ENCODE measurements around the gene PNPLA6. TPM values are rescaled to one million over a fixed set of nuclear protein-coding genes. Genes with fewer than 3 reads are reported as not detected.

Gene PNPLA6
- total and polyA plus RNA-seq, 10 of the 15 experiments (the other 5 are each of a cell fraction or from before 2014, with no cell fraction given), result 0.95 to 105 (median 40.0) TPM

GRCh38 chr19:7579182-7579581 lies 43.7 kb downstream of the PNPLA6 start:
- H3K4me2 ChIP-seq (ENCODE audit: control insufficient read depth, insufficient read depth), result no peak overlapping the region
- H3K27ac ChIP-seq (ENCODE audit: control insufficient read depth, insufficient read depth), result no peak overlapping the region
- CTCF ChIA-PET, result interaction anchor here (0.8 kb wide), 1 partner anchor 11 kb away, joined by 4 read pairs; no protein-coding TSS in a partner anchor
- no peaks in the 10 kb centered on the region for H4K20me1 ChIP-seq (ENCODE audit: control insufficient read depth, insufficient read depth)
- in situ Hi-C loops (cut with MboI) (no loop called here), intact Hi-C loops (cut with micrococcal nuclease; ENCODE audit: unreplicated experiment) (no loop called here)
- no peaks in the 10 kb centered on the region for H3K36me3 ChIP-seq (ENCODE audit: control insufficient read depth in 2 of 2, insufficient read depth in 2 of 2, low read length in 1 of 2)
- DNase-seq (ENCODE audit: low read depth, low spot score) (no peak), FAIRE-seq (no peak), ATAC-seq (no peak)
- SMC1A ChIA-PET (ENCODE audit: uncharacterized antibody, unreplicated experiment), result interaction anchor here (1.0 kb wide), 1 partner anchor 11 kb away, joined by 4 read pairs; no protein-coding TSS in a partner anchor
- POLR2A ChIA-PET, result no interaction called here
- H3K9ac ChIP-seq (ENCODE audit: control insufficient read depth, insufficient read depth, low read length), result no peak overlapping the region
- RAD21 ChIA-PET (ENCODE audit: unreplicated experiment), result no interaction called here
- H3K27me3 ChIP-seq (replicated peaks in 1 of 2; ENCODE audit: control insufficient read depth in 2 of 2, insufficient read depth in 2 of 2, low read length in 1 of 2), result no peaks in the 10 kb centered on the region
- TF ChIP-seq PAX8 (IDR thresholded peaks at IDR 0.05), result no peak
- no TSS peak for BruUV-seq (replicated peaks)
- no peaks in the 10 kb centered on the region for H3K79me2 ChIP-seq (ENCODE audit: control insufficient read depth, insufficient read depth, low read length)
- H3K4me1 ChIP-seq (ENCODE audit: control insufficient read depth, insufficient read depth, low read length), result no peaks in the 10 kb centered on the region
- WGBS (ENCODE audit: insufficient coverage, insufficient replicate concordance, low lambda C conversion rate, missing lambda C conversion rate), result 85% methylated on average over 6 of the region's 6 CpGs
- no peaks in the 10 kb centered on the region for H3K9me3 ChIP-seq (replicated peaks; ENCODE audit: control insufficient read depth, insufficient read depth, low read length)
- no peak overlapping the region for H2AFZ ChIP-seq (ENCODE audit: control insufficient read depth, low read depth, low read length)
- no peak overlapping the region for H3K4me3 ChIP-seq

DNA sequence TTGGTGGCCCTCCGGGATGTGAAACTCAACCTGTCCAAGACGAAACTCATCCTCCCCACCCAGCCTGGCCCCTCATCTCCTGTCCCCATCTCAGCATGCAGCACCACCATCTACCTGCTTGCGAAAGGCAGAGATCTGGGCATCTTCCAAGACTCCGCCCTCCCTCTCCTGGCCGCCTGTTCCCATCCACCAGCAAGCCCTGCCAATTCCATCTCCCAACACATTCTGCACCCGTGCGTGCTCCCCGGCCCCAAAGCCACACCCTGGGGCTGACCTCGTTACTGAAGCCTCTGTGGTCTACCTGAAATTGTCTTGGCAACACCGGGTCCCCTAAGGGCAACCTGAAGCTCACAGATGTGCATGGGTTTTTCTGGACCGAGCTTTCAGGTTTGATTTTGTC lies 46.9 kb downstream of the PNPLA6 start:
- H3K36me3 ChIP-seq (ENCODE audit: control insufficient read depth in 2 of 2, insufficient read depth in 2 of 2, low read length in 1 of 2), result no peaks in the 10 kb centered on the region
- H3K79me2 ChIP-seq (ENCODE audit: control insufficient read depth, insufficient read depth, low read length), result no peaks in the 10 kb centered on the region
- no peak overlapping the region for H3K9ac ChIP-seq (ENCODE audit: control insufficient read depth, insufficient read depth, low read length)
- H3K27me3 ChIP-seq (replicated peaks in 1 of 2; ENCODE audit: control insufficient read depth in 2 of 2, insufficient read depth in 2 of 2, low read length in 1 of 2), result no peaks in the 10 kb centered on the region
- POLR2A ChIA-PET, result interaction anchor here (0.6 kb wide), 1 partner anchor 1266 kb away, joined by 3 read pairs; no protein-coding TSS in a partner anchor
- RAD21 ChIA-PET (ENCODE audit: unreplicated experiment), result interaction anchor here (0.6 to 1.4 kb wide), 2 partner anchors 23 to 190 kb away, joined by 3 to 5 read pairs; no protein-coding TSS in a partner anchor
- ATAC-seq (no peak), FAIRE-seq (no peak), DNase-seq (ENCODE audit: low read depth, low spot score) (no peak)
- no peaks in the 10 kb centered on the region for H3K4me1 ChIP-seq (ENCODE audit: control insufficient read depth, insufficient read depth, low read length)
- H3K9me3 ChIP-seq (replicated peaks; ENCODE audit: control insufficient read depth, insufficient read depth, low read length), result no peaks in the 10 kb centered on the region
- in situ Hi-C loops (cut with MboI), result no loop called here
- CTCF ChIA-PET, result interaction anchor here (2.3 kb wide), 1 partner anchor 14 kb away, joined by 5 read pairs; no protein-coding TSS in a partner anchor
- intact Hi-C loops (cut with micrococcal nuclease; ENCODE audit: unreplicated experiment), result no loop called here
- no peak overlapping the region for H2AFZ ChIP-seq (ENCODE audit: control insufficient read depth, low read depth, low read length)
- no TSS peak for BruUV-seq (replicated peaks)
- 27% methylated on average over 11 of the region's 11 CpGs for WGBS (ENCODE audit: insufficient coverage, insufficient replicate concordance, low lambda C conversion rate, missing lambda C conversion rate)
- H3K4me3 ChIP-seq, result no peak overlapping the region
- no peak overlapping the region for H3K27ac ChIP-seq (ENCODE audit: control insufficient read depth, insufficient read depth)
- H4K20me1 ChIP-seq (ENCODE audit: control insufficient read depth, insufficient read depth), result no peaks in the 10 kb centered on the region
- SMC1A ChIA-PET (ENCODE audit: uncharacterized antibody, unreplicated experiment), result interaction anchor here (0.6 to 1.0 kb wide), 2 partner anchors 14 to 186 kb away, joined by 3 read pairs; no protein-coding TSS in a partner anchor
- H3K4me2 ChIP-seq (ENCODE audit: control insufficient read depth, insufficient read depth), result no peak overlapping the region
- TF ChIP-seq, protein P1, sequence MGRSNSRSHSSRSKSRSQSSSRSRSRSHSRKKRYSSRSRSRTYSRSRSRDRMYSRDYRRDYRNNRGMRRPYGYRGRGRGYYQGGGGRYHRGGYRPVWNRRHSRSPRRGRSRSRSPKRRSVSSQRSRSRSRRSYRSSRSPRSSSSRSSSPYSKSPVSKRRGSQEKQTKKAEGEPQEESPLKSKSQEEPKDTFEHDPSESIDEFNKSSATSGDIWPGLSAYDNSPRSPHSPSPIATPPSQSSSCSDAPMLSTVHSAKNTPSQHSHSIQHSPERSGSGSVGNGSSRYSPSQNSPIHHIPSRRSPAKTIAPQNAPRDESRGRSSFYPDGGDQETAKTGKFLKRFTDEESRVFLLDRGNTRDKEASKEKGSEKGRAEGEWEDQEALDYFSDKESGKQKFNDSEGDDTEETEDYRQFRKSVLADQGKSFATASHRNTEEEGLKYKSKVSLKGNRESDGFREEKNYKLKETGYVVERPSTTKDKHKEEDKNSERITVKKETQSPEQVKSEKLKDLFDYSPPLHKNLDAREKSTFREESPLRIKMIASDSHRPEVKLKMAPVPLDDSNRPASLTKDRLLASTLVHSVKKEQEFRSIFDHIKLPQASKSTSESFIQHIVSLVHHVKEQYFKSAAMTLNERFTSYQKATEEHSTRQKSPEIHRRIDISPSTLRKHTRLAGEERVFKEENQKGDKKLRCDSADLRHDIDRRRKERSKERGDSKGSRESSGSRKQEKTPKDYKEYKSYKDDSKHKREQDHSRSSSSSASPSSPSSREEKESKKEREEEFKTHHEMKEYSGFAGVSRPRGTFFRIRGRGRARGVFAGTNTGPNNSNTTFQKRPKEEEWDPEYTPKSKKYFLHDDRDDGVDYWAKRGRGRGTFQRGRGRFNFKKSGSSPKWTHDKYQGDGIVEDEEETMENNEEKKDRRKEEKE (IDR thresholded peaks at IDR 0.05), result no peak
- TF ChIP-seq IKZF1 (conservative IDR thresholded peaks at IDR 0.05) (no peak), SREBF1 (IDR thresholded peaks at IDR 0.05; ENCODE audit: low read length) (no peak), KAT2A (conservative IDR thresholded peaks at IDR 0.05; ENCODE audit: control insufficient read depth, low read depth, low read length) (no peak), CBX3 (IDR thresholded peaks at IDR 0.05; ENCODE audit: borderline replicate concordance, low read depth) (no peak), CHD4 (IDR thresholded peaks at IDR 0.05) (no peak), HDAC6 (IDR thresholded peaks at IDR 0.05; ENCODE audit: unreplicated experiment) (no peak), ZNF217 (IDR thresholded peaks at IDR 0.05) (no peak), SMAD1 (IDR thresholded peaks at IDR 0.05; ENCODE audit: low read depth, partially characterized antibody) (no peak), SMARCA5 (IDR thresholded peaks at IDR 0.05) (no peak)
- TF ChIP-seq, protein P2, sequence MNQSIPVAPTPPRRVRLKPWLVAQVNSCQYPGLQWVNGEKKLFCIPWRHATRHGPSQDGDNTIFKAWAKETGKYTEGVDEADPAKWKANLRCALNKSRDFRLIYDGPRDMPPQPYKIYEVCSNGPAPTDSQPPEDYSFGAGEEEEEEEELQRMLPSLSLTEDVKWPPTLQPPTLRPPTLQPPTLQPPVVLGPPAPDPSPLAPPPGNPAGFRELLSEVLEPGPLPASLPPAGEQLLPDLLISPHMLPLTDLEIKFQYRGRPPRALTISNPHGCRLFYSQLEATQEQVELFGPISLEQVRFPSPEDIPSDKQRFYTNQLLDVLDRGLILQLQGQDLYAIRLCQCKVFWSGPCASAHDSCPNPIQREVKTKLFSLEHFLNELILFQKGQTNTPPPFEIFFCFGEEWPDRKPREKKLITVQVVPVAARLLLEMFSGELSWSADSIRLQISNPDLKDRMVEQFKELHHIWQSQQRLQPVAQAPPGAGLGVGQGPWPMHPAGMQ (IDR thresholded peaks at IDR 0.05; ENCODE audit: borderline replicate concordance), result no peak

Data from GM12878 (cell line).